Lung (tissue), 12 donors: Measurements from ENCODE around the gene UGT1A6. TPM values are rescaled to one million over a fixed set of nuclear protein-coding genes. Genes with fewer than 3 reads are reported as not detected.

Experiments used
- ATAC-seq: fragments of 200-7000 bp; cut with Tn5 transposase; one replicate; pipeline ENCODE4 v1.9.1; 2020; ENCODE audit warnings: moderate number of reproducible peaks; ENCODE audit not compliant: insufficient read depth, low FRiP score
- DNase-seq, 3 donors: peaks; one replicate each; pipeline ENCODE4 v3.0.0-alpha.2; 2013 to 2017
- H3K27ac ChIP-seq, 2 donors: one replicate each; pipeline ENCODE4 v1.5.1; 2013; ENCODE audit warnings: mild to moderate bottlenecking in 2 of 2, moderate library complexity in 2 of 2, control low read depth in 1 of 2, inconsistent platforms in 1 of 2, low read depth in 1 of 2, low read length in 1 of 2
- H3K27me3 ChIP-seq, 3 donors: one replicate each; pipeline ENCODE4 v1.5.1; 2013; ENCODE audit warnings: low read length in 2 of 3; ENCODE audit not compliant: control insufficient read depth in 3 of 3, insufficient read depth in 3 of 3
- H3K36me3 ChIP-seq, 4 donors: one replicate each; pipeline ENCODE4 v1.5.1; 2013; ENCODE audit warnings: low read length in 4 of 4, mild to moderate bottlenecking in 1 of 4, moderate library complexity in 1 of 4; ENCODE audit not compliant: control insufficient read depth in 4 of 4, insufficient read depth in 4 of 4
- H3K4me1 ChIP-seq, 5 donors: one replicate each; pipeline ENCODE4 v1.5.1; 2013; ENCODE audit warnings: low read length in 5 of 5, mild to moderate bottlenecking in 2 of 5, moderate library complexity in 1 of 5; ENCODE audit not compliant: control insufficient read depth in 5 of 5, insufficient read depth in 5 of 5
- H3K4me3 ChIP-seq: one replicate; pipeline ENCODE4 v1.5.1; 2013; ENCODE audit warnings: mild to moderate bottlenecking, control low read depth, moderate library complexity
- H3K9ac ChIP-seq, 2 donors: one replicate each; pipeline ENCODE4 v1.5.1; 2013; ENCODE audit warnings: low read length in 2 of 2, control low read depth in 1 of 2; ENCODE audit not compliant: insufficient read depth in 1 of 2
- H3K9me3 ChIP-seq, 4 donors: one replicate each; pipeline ENCODE4 v1.5.1; 2013; ENCODE audit warnings: low read length in 3 of 4, mild to moderate bottlenecking in 1 of 4, moderate library complexity in 1 of 4; ENCODE audit not compliant: control insufficient read depth in 4 of 4, insufficient read depth in 3 of 4
- CTCF ChIP-seq: IDR thresholded peaks from 2 replicates; pipeline ENCODE4 v1.5.1; 2012; ENCODE audit warnings: mild to moderate bottlenecking; ENCODE audit errors: control extremely low read depth, extremely low read depth
- WGBS, 2 donors: extraction: QIAGEN DNeasy Blood & Tissue Kit; methylation state at CpG; one replicate each; pipeline ENCODE4 v1.1.7; 2013; 5-methylcytosine and 5-hydroxymethylcytosine counted together
- polyA plus RNA-seq, 2 donors: library from polyadenylated mRNA; stranded (reverse); fragments of 200-250 nt; gene quantifications; one replicate each; pipeline ENCODE4 v1.2.1, GENCODE V29; 2013
- total RNA-seq, 2 donors: library from RNA; depleted of rRNA in 1 of 2; stranded (reverse); fragments of >200 nt in 1 of 2; gene quantifications; one replicate each; pipeline ENCODE4 v1.2.1, GENCODE V29; 2014 to 2021
- donor health status: control.
- donor health status: control.
- donor health status: Bipolar disorder and iron deficiency.
- donor health status: healthy.
- donor health status: DM: yes; HTN: yes; CAD: no.

The UGT1A6 gene
- total and polyA plus RNA-seq, 4 donors: 0.63 to 2.3 (median 1.5) TPM

- no peaks in the 10 kb centered on the region for H3K4me1 ChIP-seq
- H3K4me3 ChIP-seq: no peak overlapping the region
- H3K36me3 ChIP-seq: no peaks in the 10 kb centered on the region
- H3K9me3 ChIP-seq: no peaks in the 10 kb centered on the region
- H3K9ac ChIP-seq: no peak overlapping the region
- no peak overlapping the region for H3K27ac ChIP-seq
- 54 to 83% methylated on average over 5 of the region's 5 CpGs for WGBS, 2 donors
- DNase-seq: no peak
- H3K27me3 ChIP-seq: no peaks in the 10 kb centered on the region
- ATAC-seq: no peak
- TF ChIP-seq CTCF: no peak
Observed at GRCh38 chr2:233799716-233800115, 107.0 kb downstream of the UGT1A6 start.

GRCh38 chr2:233800208-233800607, 107.5 kb downstream of the UGT1A6 start:
- ATAC-seq (no peak), DNase-seq (no peak)
- Histone ChIP-seq H3K4me1 (no peaks in the 10 kb centered on the region), H3K27ac (no peak overlapping the region), H3K27me3 (no peaks in the 10 kb centered on the region), H3K9me3 (no peaks in the 10 kb centered on the region), H3K36me3 (no peaks in the 10 kb centered on the region), H3K4me3 (no peak overlapping the region), H3K9ac (no peak overlapping the region)
- no peak for TF ChIP-seq CTCF
- WGBS, 2 donors: 80 to 86% methylated on average over 7 of the region's 7 CpGs

- 78 to 79% methylated on average over 9 of the region's 9 CpGs for WGBS, 2 donors
- no peak for DNase-seq
- TF ChIP-seq CTCF: no peak
- H3K27me3 ChIP-seq: no peaks in the 10 kb centered on the region
- no peaks in the 10 kb centered on the region for H3K36me3 ChIP-seq
- no peak overlapping the region for H3K27ac ChIP-seq
- H3K4me1 ChIP-seq: no peaks in the 10 kb centered on the region
- ATAC-seq: no peak
- no peaks in the 10 kb centered on the region for H3K9me3 ChIP-seq
- H3K9ac ChIP-seq: no peak overlapping the region
- no peak overlapping the region for H3K4me3 ChIP-seq
Observed at GRCh38 chr2:233801357-233802131, 108.9 kb downstream of the UGT1A6 start.
